GM13977 (cell line): ENCODE measurements around the gene DHRSX.
"Not testable (repeated sequence)": the region's sequence is repeated elsewhere in the genome, so short reads cannot be mapped to it uniquely, and the experiment has no call there.

ENCODE experiments used
- DNase-seq: peaks from one replicate; pipeline ENCODE4 v3.0.0; 2012; ENCODE audit warnings: low spot score
- in situ Hi-C: fragments of 300-500 bp; cut with MboI; formaldehyde crosslinking; loops from one replicate; pipeline ENCODE4 v1.12.0; 2022; ENCODE audit warnings: low sequenced_read_pairs, low pct_unique_long_range_greater_than_20kb, mixed read lengths, inconsistent platforms; ENCODE audit not compliant: unreplicated experiment
- TF ChIP-seq, protein P1 (sequence below): IDR thresholded peaks from 2 replicates; pipeline ENCODE4 v1.5.1; 2012; ENCODE audit warnings: mild to moderate bottlenecking, control low read depth; ENCODE audit not compliant: insufficient read depth; ENCODE audit errors: extremely low read depth, missing control alignments

The DHRSX gene

GRCh38 chrX:2483398-2484060, 17.2 kb downstream of the DHRSX start:
- DNase-seq: no peak
- in situ Hi-C loops: no loop called here
- TF ChIP-seq, protein P1, sequence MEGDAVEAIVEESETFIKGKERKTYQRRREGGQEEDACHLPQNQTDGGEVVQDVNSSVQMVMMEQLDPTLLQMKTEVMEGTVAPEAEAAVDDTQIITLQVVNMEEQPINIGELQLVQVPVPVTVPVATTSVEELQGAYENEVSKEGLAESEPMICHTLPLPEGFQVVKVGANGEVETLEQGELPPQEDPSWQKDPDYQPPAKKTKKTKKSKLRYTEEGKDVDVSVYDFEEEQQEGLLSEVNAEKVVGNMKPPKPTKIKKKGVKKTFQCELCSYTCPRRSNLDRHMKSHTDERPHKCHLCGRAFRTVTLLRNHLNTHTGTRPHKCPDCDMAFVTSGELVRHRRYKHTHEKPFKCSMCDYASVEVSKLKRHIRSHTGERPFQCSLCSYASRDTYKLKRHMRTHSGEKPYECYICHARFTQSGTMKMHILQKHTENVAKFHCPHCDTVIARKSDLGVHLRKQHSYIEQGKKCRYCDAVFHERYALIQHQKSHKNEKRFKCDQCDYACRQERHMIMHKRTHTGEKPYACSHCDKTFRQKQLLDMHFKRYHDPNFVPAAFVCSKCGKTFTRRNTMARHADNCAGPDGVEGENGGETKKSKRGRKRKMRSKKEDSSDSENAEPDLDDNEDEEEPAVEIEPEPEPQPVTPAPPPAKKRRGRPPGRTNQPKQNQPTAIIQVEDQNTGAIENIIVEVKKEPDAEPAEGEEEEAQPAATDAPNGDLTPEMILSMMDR: no peak

DNA sequence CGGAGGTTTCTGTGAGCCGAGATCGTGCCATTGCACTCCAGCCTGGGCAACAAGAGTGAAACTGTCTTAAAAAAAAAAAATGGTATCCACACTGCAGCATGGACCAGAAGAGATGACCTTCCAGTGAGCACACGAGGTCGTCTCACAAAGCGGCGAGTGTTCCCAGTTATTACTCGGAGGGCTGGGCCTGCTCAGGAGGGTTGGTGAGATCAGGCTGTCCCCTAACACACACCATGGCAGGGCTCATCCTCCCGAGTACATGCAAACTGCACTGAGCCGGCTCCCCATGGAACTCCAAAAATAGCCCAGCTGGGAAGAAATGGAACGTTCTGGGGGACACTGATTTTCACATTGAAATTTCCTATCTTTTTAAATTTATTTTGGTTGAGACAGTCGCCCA, 19.2 kb downstream of the DHRSX start:
- DNase-seq, in situ Hi-C loops: not testable (repeated sequence)

GRCh38 chrX:2479982-2480381, 20.8 kb downstream of the DHRSX start:
- in situ Hi-C loops, DNase-seq: not testable (repeated sequence)

DNA sequence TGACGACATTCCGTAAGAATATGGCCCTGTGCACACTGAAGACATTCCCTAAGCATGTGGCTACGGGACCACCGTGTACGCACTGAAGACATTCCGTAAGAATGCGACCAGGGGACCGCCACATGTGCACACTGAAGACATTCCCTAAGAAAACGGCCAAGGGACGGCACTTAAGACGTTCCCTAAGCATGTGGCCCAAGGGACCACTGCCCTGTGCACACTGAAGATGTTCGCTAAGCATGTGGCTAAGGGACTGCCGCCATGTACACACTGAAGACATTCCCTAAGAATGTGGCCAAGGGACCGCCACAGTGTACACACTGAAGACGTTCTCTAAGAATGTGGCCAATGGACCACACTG, 21.4 kb downstream of the DHRSX start:
- no peak for DNase-seq
- TF ChIP-seq, protein P1: no peak
- in situ Hi-C loops: no loop called here

GRCh38 chrX:2478546-2479419, 22.0 kb downstream of the DHRSX start:
- in situ Hi-C loops: no loop called here
- no peak for DNase-seq
- TF ChIP-seq, protein P1: no peak

GRCh38 chrX:2477313-2477712, 23.5 kb downstream of the DHRSX start:
- in situ Hi-C loops, DNase-seq: not testable (repeated sequence)

DNA sequence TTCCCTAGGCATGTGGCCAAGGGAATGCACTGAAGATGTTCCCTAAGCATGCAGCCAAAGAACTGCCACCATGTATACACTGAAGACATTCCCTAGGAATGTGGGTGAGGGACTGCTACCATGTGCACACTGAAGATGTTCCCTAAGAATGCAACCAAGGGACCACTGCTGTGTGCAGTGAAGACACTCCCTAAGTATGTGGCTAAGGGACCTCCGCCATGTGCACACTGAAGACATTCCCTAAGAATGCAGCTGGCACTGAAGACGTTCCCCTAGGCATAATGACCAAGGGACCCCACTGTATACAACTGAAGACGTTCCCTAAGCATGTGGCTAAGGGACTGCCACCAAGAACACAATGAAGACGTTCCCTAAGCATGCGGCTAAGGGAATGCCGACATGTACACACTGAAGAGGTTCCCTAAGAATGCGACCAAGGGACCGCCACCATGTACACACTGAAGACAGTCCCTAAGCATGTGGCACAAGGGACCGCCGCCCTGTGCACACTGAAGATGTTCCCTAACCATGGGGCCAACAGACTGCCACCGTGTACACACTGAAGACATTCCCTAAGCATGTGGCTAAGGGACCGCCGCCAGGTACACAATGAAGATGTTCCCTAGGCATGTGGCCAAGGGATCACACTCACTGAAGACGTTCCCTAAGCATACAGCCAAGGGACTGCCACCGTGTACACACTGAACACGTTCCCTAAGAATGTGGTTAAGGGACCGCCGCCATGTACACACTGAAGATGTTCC, 25.6 kb downstream of the DHRSX start:
- DNase-seq: no peak
- TF ChIP-seq, protein P1: no peak
- in situ Hi-C loops: no loop called here
